ENCODE data around the gene ZNF417.
"Not testable (repeated sequence)": the region's sequence is repeated elsewhere in the genome, so short reads cannot be mapped to it uniquely, and the experiment has no call there.

ZNF417 gene

GRCh38 chr19:57916168-57916995, at the start of gene ZNF417:
TSS of gene ZNF417 (minus strand) at chr19:57916592. CDS start at chr19:57916411, 181 bp downstream.
- DNase-seq (ENCODE audit: low spot score), result peak; percentile 95

- DNase-seq (ENCODE audit: low spot score), result no peak
These were observed 48.4 kb upstream of the ZNF417 start for GRCh38 chr19:57964761-57965160.

- DNase-seq (ENCODE audit: low spot score), result no peak
These were observed 45.4 kb upstream of the ZNF417 start for GRCh38 chr19:57961785-57962184.

- DNase-seq (ENCODE audit: low spot score), result no peak
These were observed 38.6 kb upstream of the ZNF417 start for GRCh38 chr19:57954996-57955395.

GRCh38 chr19:57949702-57950101, 33.3 kb upstream of the ZNF417 start:
- DNase-seq (ENCODE audit: low spot score), result no peak

- no peak for DNase-seq (ENCODE audit: low spot score)
These were observed 32.9 kb upstream of the ZNF417 start for GRCh38 chr19:57949296-57949695.

GRCh38 chr19:57947419-57948134, 31.2 kb upstream of the ZNF417 start, which contains the start of gene ZNF256:
TSS of gene ZNF256 (minus strand) at chr19:57947706. CDS start at chr19:57947474, 232 bp downstream.
- DNase-seq (ENCODE audit: low spot score), result peak; percentile 95

GRCh38 chr19:57947088-57947418, 30.7 kb upstream of the ZNF417 start:
- no peak for DNase-seq (ENCODE audit: low spot score)

GRCh38 chr19:57946316-57946715, 29.9 kb upstream of the ZNF417 start:
- DNase-seq (ENCODE audit: low spot score), result no peak

- DNase-seq (ENCODE audit: low spot score), result no peak
These were observed 25.2 kb upstream of the ZNF417 start for GRCh38 chr19:57941593-57941992.

GRCh38 chr19:57935731-57936130, 19.3 kb upstream of the ZNF417 start:
- no peak for DNase-seq (ENCODE audit: low spot score)

GRCh38 chr19:57934820-57935665, 18.7 kb upstream of the ZNF417 start, which contains the start of gene ZNF418:
TSS of gene ZNF418 (minus strand) at chr19:57935402. CDS start at chr19:57933822, 1,580 bp downstream.
- DNase-seq (ENCODE audit: low spot score), result peak; percentile 83

- no peak for DNase-seq (ENCODE audit: low spot score)
These were observed 11.2 kb upstream of the ZNF417 start for GRCh38 chr19:57927587-57927986.

- no peak for DNase-seq (ENCODE audit: low spot score)
These were observed 1.9 kb downstream of the ZNF417 start for GRCh38 chr19:57914531-57914930.

GRCh38 chr19:57907394-57907793, 9.0 kb downstream of the ZNF417 start:
- no peak for DNase-seq (ENCODE audit: low spot score)

GRCh38 chr19:57905258-57905657, 11.1 kb downstream of the ZNF417 start:
- no peak for DNase-seq (ENCODE audit: low spot score)

GRCh38 chr19:57903618-57904184, 12.7 kb downstream of the ZNF417 start:
- DNase-seq (ENCODE audit: low spot score), result no peak

- DNase-seq (ENCODE audit: low spot score), result no peak
These were observed 16.1 kb downstream of the ZNF417 start for GRCh38 chr19:57900311-57900710.

- not testable (repeated sequence) for DNase-seq (ENCODE audit: low spot score)
These were observed 25.7 kb downstream of the ZNF417 start for GRCh38 chr19:57890706-57891105.

GRCh38 chr19:57888560-57889231, 27.7 kb downstream of the ZNF417 start, which contains the start of gene ZNF814:
TSS of gene ZNF814 (minus strand) at chr19:57889037. CDS start at chr19:57888802, 235 bp downstream.
- peak; percentile 88 for DNase-seq (ENCODE audit: low spot score)

- DNase-seq (ENCODE audit: low spot score), result no peak
These were observed 28.3 kb downstream of the ZNF417 start for GRCh38 chr19:57888107-57888559.
